ENCODE results near the gene ZNF684. TPM values are rescaled to one million over a fixed set of nuclear protein-coding genes. Genes with fewer than 3 reads are reported as not detected.

Gene ZNF684
- polyA plus RNA-seq, 1 donor from 2014 or later, result 15.8 TPM

GRCh38 chr1:40588586-40588985, 57.1 kb downstream of the ZNF684 start:
- Histone ChIP-seq H2AFZ (ENCODE audit: low read depth, low read length) (no peak overlapping the region), H3K9me2 (ENCODE audit: insufficient read depth, low read length) (no peaks in the 10 kb centered on the region), H3K9me3 (ENCODE audit: low read length) (no peaks in the 10 kb centered on the region), H3K79me2 (replicated peaks; ENCODE audit: insufficient read depth, low read length) (no peaks in the 10 kb centered on the region), H4K20me1 (ENCODE audit: insufficient read depth) (no peaks in the 10 kb centered on the region), H3K36me3 (ENCODE audit: insufficient read depth, low read length) (no peaks in the 10 kb centered on the region), H3F3A (ENCODE audit: insufficient read depth, low read length, poor library complexity, severe bottlenecking) (no peaks in the 10 kb centered on the region), H3K27ac (ENCODE audit: low read length) (no peak overlapping the region), H3K9ac (ENCODE audit: low read length) (no peak overlapping the region), H3K4me2 (ENCODE audit: low read length) (no peak overlapping the region), H3K4me3 (ENCODE audit: low read length) (no peak overlapping the region), H3K27me3 (ENCODE audit: insufficient read depth, low read depth, low read length) (no peaks in the 10 kb centered on the region)
- TF ChIP-seq REST (IDR thresholded peaks at IDR 0.05; ENCODE audit: borderline replicate concordance) (no peak), TAF1 (IDR thresholded peaks at IDR 0.05; ENCODE audit: low read depth) (no peak), EZH2 (IDR thresholded peaks at IDR 0.05; ENCODE audit: borderline replicate concordance, insufficient read depth, low read length, poor library complexity, severe bottlenecking) (no peak), MXI1 (conservative IDR thresholded peaks at IDR 0.05; ENCODE audit: poor library complexity, severe bottlenecking) (no peak), RAD21 (conservative IDR thresholded peaks at IDR 0.05) (no peak), SMC3 (conservative IDR thresholded peaks at IDR 0.05; ENCODE audit: poor library complexity) (no peak), POLR2AphosphoS5 (IDR thresholded peaks at IDR 0.05) (no peak), EP300 (conservative IDR thresholded peaks at IDR 0.05; ENCODE audit: poor library complexity, severe bottlenecking) (no peak), CTCF (IDR thresholded peaks at IDR 0.05; ENCODE audit: poor library complexity, severe bottlenecking) (no peak)

- Histone ChIP-seq H2AFZ (ENCODE audit: low read depth, low read length) (no peak overlapping the region), H3K9ac (ENCODE audit: low read length) (no peak overlapping the region), H3K4me3 (ENCODE audit: low read length) (no peak overlapping the region), H3K36me3 (ENCODE audit: insufficient read depth, low read length) (no peaks in the 10 kb centered on the region), H3K4me2 (ENCODE audit: low read length) (no peak overlapping the region), H3K79me2 (replicated peaks; ENCODE audit: insufficient read depth, low read length) (no peaks in the 10 kb centered on the region), H3K27me3 (ENCODE audit: insufficient read depth, low read depth, low read length) (no peaks in the 10 kb centered on the region), H3K9me2 (ENCODE audit: insufficient read depth, low read length) (no peaks in the 10 kb centered on the region), H3K27ac (ENCODE audit: low read length) (no peak overlapping the region), H4K20me1 (ENCODE audit: insufficient read depth) (no peaks in the 10 kb centered on the region), H3F3A (ENCODE audit: insufficient read depth, low read length, poor library complexity, severe bottlenecking) (no peaks in the 10 kb centered on the region), H3K9me3 (ENCODE audit: low read length) (no peaks in the 10 kb centered on the region)
- no peak for TF ChIP-seq EZH2 (IDR thresholded peaks at IDR 0.05; ENCODE audit: borderline replicate concordance, insufficient read depth, low read length, poor library complexity, severe bottlenecking)
- peak; percentile 61 for TF ChIP-seq CTCF (IDR thresholded peaks at IDR 0.05; ENCODE audit: poor library complexity, severe bottlenecking)
- peak; percentile 57 for TF ChIP-seq RAD21 (conservative IDR thresholded peaks at IDR 0.05)
- TF ChIP-seq REST (IDR thresholded peaks at IDR 0.05; ENCODE audit: borderline replicate concordance), result no peak
- peak; percentile 48 for TF ChIP-seq SMC3 (conservative IDR thresholded peaks at IDR 0.05; ENCODE audit: poor library complexity)
- TF ChIP-seq MXI1 (conservative IDR thresholded peaks at IDR 0.05; ENCODE audit: poor library complexity, severe bottlenecking), result no peak
- TF ChIP-seq EP300 (conservative IDR thresholded peaks at IDR 0.05; ENCODE audit: poor library complexity, severe bottlenecking), result no peak
- TF ChIP-seq POLR2AphosphoS5 (IDR thresholded peaks at IDR 0.05), result no peak
- no peak for TF ChIP-seq TAF1 (IDR thresholded peaks at IDR 0.05; ENCODE audit: low read depth)
Measured at GRCh38 chr1:40592107-40592803, 60.8 kb downstream of the ZNF684 start.

Data from neural cell (in vitro differentiated cells).